ENCODE measurements around the gene LRRC1.

LRRC1 gene

DNA sequence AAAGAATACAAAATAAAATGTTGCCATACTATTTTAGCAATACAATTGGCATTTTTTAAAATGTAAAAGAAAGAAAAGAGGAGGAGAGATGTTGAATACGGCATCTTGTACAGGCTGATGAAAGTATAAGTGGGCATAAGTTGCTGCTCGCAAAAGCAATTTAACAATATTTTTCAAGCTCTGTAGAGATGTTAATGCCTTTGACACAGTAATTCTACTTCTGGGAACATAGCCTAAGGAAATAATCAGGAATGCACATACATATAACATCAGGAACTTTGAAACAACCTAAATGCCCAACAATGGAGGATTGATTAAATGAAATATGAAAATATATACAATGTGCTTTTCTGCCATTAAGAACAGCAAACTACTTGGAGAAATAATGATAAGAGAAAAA is 80.2 kb downstream of the LRRC1 start:
- TF ChIP-seq, protein P1, sequence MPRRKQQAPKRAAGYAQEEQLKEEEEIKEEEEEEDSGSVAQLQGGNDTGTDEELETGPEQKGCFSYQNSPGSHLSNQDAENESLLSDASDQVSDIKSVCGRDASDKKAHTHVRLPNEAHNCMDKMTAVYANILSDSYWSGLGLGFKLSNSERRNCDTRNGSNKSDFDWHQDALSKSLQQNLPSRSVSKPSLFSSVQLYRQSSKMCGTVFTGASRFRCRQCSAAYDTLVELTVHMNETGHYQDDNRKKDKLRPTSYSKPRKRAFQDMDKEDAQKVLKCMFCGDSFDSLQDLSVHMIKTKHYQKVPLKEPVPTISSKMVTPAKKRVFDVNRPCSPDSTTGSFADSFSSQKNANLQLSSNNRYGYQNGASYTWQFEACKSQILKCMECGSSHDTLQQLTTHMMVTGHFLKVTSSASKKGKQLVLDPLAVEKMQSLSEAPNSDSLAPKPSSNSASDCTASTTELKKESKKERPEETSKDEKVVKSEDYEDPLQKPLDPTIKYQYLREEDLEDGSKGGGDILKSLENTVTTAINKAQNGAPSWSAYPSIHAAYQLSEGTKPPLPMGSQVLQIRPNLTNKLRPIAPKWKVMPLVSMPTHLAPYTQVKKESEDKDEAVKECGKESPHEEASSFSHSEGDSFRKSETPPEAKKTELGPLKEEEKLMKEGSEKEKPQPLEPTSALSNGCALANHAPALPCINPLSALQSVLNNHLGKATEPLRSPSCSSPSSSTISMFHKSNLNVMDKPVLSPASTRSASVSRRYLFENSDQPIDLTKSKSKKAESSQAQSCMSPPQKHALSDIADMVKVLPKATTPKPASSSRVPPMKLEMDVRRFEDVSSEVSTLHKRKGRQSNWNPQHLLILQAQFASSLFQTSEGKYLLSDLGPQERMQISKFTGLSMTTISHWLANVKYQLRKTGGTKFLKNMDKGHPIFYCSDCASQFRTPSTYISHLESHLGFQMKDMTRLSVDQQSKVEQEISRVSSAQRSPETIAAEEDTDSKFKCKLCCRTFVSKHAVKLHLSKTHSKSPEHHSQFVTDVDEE (CRISPR knock-in tag; IDR thresholded peaks at IDR 0.05): no peak
- TF ChIP-seq, protein P2, sequence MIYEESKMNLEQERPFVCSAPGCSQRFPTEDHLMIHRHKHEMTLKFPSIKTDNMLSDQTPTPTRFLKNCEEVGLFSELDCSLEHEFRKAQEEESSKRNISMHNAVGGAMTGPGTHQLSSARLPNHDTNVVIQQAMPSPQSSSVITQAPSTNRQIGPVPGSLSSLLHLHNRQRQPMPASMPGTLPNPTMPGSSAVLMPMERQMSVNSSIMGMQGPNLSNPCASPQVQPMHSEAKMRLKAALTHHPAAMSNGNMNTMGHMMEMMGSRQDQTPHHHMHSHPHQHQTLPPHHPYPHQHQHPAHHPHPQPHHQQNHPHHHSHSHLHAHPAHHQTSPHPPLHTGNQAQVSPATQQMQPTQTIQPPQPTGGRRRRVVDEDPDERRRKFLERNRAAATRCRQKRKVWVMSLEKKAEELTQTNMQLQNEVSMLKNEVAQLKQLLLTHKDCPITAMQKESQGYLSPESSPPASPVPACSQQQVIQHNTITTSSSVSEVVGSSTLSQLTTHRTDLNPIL (CRISPR knock-in tag; IDR thresholded peaks at IDR 0.05; ENCODE audit: low read depth): no peak
- TF ChIP-seq RARB (CRISPR knock-in tag; IDR thresholded peaks at IDR 0.05): no peak
- TF ChIP-seq CSDC2 (CRISPR knock-in tag; IDR thresholded peaks at IDR 0.05): no peak
- no peak for TF ChIP-seq ZNF70 (CRISPR knock-in tag; IDR thresholded peaks at IDR 0.05)
- no peak for TF ChIP-seq GLIS3 (CRISPR knock-in tag; IDR thresholded peaks at IDR 0.05)
- TF ChIP-seq ZFP3 (CRISPR knock-in tag; IDR thresholded peaks at IDR 0.05): no peak
- TF ChIP-seq ZFP30 (CRISPR knock-in tag; IDR thresholded peaks at IDR 0.05): no peak
- TF ChIP-seq ZNF565 (CRISPR knock-in tag; conservative IDR thresholded peaks at IDR 0.05; ENCODE audit: low read depth): no peak
- TF ChIP-seq ARNTL (CRISPR knock-in tag; IDR thresholded peaks at IDR 0.05; ENCODE audit: borderline replicate concordance, low read depth): no peak
- no peak for TF ChIP-seq TOX (CRISPR knock-in tag; IDR thresholded peaks at IDR 0.05; ENCODE audit: borderline replicate concordance)
- ATAC-seq: no peak

DNA sequence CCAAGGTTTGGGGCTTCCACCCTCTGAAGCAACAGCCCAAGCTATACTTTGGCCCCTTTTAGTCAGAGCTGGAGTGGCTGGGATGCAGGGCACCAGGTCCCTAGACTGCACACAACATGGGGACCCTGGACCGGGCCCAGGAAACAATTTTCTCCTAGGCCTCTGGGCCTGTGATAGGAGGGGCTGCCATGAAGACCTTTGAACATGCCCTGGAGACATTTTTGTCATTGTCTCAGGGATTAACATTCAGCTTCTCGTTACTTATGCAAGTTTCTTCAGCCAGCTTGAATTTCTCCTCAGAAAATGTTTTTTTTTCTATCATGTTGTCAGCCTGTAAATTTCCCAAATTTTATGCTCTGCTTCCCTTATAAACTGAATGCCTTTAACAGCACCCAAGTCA is 82.3 kb downstream of the LRRC1 start:
- TF ChIP-seq BACH2 (CRISPR knock-in tag; IDR thresholded peaks at IDR 0.05; ENCODE audit: borderline replicate concordance) (no peak), SNAI2 (CRISPR knock-in tag; IDR thresholded peaks at IDR 0.05) (no peak), TOX (CRISPR knock-in tag; IDR thresholded peaks at IDR 0.05; ENCODE audit: borderline replicate concordance) (no peak), PPARA (CRISPR knock-in tag; IDR thresholded peaks at IDR 0.05; ENCODE audit: borderline replicate concordance) (no peak), ESRRG (CRISPR knock-in tag; IDR thresholded peaks at IDR 0.05) (no peak), ZNF565 (CRISPR knock-in tag; conservative IDR thresholded peaks at IDR 0.05; ENCODE audit: low read depth) (no peak), ZFP30 (CRISPR knock-in tag; IDR thresholded peaks at IDR 0.05) (no peak), RARB (CRISPR knock-in tag; IDR thresholded peaks at IDR 0.05) (no peak), ARNTL (CRISPR knock-in tag; IDR thresholded peaks at IDR 0.05; ENCODE audit: borderline replicate concordance, low read depth) (no peak), ZC3H10 (CRISPR knock-in tag; IDR thresholded peaks at IDR 0.05) (no peak)
- TF ChIP-seq, protein P3, sequence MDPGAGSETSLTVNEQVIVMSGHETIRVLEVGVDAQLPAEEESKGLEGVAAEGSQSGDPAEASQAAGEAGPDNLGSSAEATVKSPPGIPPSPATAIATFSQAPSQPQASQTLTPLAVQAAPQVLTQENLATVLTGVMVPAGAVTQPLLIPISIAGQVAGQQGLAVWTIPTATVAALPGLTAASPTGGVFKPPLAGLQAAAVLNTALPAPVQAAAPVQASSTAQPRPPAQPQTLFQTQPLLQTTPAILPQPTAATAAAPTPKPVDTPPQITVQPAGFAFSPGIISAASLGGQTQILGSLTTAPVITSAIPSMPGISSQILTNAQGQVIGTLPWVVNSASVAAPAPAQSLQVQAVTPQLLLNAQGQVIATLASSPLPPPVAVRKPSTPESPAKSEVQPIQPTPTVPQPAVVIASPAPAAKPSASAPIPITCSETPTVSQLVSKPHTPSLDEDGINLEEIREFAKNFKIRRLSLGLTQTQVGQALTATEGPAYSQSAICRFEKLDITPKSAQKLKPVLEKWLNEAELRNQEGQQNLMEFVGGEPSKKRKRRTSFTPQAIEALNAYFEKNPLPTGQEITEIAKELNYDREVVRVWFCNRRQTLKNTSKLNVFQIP (CRISPR knock-in tag; IDR thresholded peaks at IDR 0.05; ENCODE audit: borderline replicate concordance, low read depth): no peak
- ATAC-seq: no peak

DNA sequence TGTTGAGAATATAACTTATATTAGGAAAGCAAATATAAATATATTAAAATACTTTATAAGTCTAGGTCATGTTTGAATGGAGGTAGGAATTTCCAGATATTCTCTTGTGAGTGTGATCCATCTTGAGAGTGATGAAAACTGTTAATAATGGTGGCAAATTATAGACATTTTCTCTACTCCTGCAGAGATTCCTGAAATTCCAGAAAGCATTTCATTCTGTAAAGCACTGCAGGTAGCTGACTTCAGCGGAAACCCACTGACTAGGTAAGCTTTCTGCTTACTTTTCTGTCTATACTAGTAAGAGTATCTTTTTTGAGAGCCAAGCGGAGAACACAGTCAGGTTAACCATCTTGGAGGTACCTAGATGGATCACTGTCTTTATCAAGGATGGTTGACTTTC is 84.0 kb downstream of the LRRC1 start:
- ATAC-seq: no peak
- no peak for TF ChIP-seq ARNTL (CRISPR knock-in tag; IDR thresholded peaks at IDR 0.05; ENCODE audit: borderline replicate concordance, low read depth)
- TF ChIP-seq RARB (CRISPR knock-in tag; IDR thresholded peaks at IDR 0.05): no peak
- TF ChIP-seq ISL1 (CRISPR knock-in tag; IDR thresholded peaks at IDR 0.05): no peak
- TF ChIP-seq, protein P2 (CRISPR knock-in tag; IDR thresholded peaks at IDR 0.05; ENCODE audit: low read depth): no peak
- TF ChIP-seq ZNF565 (CRISPR knock-in tag; conservative IDR thresholded peaks at IDR 0.05; ENCODE audit: low read depth): no peak
- TF ChIP-seq ZFP30 (CRISPR knock-in tag; IDR thresholded peaks at IDR 0.05): no peak
- no peak for TF ChIP-seq TOX (CRISPR knock-in tag; IDR thresholded peaks at IDR 0.05; ENCODE audit: borderline replicate concordance)
- no peak for TF ChIP-seq ESRRG (CRISPR knock-in tag; IDR thresholded peaks at IDR 0.05)
- no peak for TF ChIP-seq ZNF8 (CRISPR knock-in tag; IDR thresholded peaks at IDR 0.05)

DNA sequence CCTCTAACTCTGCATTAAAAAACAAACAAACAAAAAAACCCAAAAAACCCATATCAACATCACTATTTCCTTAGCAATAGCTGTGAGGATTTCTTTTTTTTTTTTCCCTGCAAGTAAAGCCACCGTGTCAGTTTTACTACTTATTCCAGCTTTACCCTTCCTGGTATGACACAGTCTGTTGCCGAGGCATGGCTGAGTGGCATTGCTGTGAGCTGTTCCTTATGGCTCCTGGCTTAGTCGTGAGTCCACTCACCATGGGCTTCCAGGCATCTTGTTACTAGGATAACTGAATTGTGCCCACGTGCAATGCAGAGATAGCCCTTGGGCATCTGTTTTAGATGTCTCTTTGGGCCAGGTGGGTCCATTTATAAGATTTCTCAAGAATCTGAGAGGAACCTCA is 84.8 kb downstream of the LRRC1 start:
- ATAC-seq: no peak
- TF ChIP-seq ZNF8 (CRISPR knock-in tag; IDR thresholded peaks at IDR 0.05) (no peak), ZNF70 (CRISPR knock-in tag; IDR thresholded peaks at IDR 0.05) (no peak), ZC3H10 (CRISPR knock-in tag; IDR thresholded peaks at IDR 0.05) (no peak), PPARA (CRISPR knock-in tag; IDR thresholded peaks at IDR 0.05; ENCODE audit: borderline replicate concordance) (no peak), ISL1 (CRISPR knock-in tag; IDR thresholded peaks at IDR 0.05) (no peak), SNAI2 (CRISPR knock-in tag; IDR thresholded peaks at IDR 0.05) (no peak), ESRRG (CRISPR knock-in tag; IDR thresholded peaks at IDR 0.05) (no peak), CSDC2 (CRISPR knock-in tag; IDR thresholded peaks at IDR 0.05) (no peak)
- TF ChIP-seq, protein P1 (CRISPR knock-in tag; IDR thresholded peaks at IDR 0.05): no peak
- TF ChIP-seq, protein P4, sequence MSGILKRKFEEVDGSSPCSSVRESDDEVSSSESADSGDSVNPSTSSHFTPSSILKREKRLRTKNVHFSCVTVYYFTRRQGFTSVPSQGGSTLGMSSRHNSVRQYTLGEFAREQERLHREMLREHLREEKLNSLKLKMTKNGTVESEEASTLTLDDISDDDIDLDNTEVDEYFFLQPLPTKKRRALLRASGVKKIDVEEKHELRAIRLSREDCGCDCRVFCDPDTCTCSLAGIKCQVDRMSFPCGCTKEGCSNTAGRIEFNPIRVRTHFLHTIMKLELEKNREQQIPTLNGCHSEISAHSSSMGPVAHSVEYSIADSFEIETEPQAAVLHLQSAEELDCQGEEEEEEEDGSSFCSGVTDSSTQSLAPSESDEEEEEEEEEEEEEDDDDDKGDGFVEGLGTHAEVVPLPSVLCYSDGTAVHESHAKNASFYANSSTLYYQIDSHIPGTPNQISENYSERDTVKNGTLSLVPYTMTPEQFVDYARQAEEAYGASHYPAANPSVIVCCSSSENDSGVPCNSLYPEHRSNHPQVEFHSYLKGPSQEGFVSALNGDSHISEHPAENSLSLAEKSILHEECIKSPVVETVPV (CRISPR knock-in tag; IDR thresholded peaks at IDR 0.05): no peak
